ENCODE measurements around the gene RPL36.
"Not testable (repeated sequence)": the region's sequence is repeated elsewhere in the genome, so short reads cannot be mapped to it uniquely, and the experiment has no call there.

The RPL36 gene

DNA sequence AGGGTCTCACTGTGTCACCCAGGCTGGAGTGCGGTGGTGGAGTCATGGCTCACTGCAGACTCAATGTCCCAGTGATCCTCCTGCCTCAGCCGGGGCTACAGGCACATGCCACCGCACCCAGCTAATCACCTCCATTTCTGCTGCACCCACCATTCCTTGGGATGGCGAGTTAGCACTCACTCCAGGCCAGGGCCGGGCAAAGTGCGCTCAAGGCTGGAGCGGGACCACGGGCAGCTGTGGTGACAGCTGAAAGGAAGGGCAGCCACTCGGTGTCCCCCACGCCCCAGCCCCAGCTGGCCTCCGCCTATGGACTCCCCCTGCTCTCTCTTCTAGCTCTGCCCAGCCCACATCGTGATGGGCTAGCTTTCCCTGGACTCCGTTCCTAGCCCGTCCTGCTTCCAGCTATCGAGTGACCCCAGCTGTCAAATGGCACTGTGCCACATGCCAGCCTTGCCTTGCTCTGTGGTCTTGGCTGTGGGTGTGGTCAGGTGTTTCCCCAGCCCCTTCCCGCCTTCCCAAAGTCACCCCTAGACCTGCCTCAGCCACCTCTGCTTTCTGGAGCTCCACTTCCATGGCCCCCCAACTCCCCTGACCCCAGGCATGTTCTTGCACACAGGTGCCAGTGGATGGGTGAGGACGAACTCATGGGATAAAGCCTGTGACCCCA, 13.9 kb upstream of the RPL36 start:
- DNase-seq: no peak

DNA sequence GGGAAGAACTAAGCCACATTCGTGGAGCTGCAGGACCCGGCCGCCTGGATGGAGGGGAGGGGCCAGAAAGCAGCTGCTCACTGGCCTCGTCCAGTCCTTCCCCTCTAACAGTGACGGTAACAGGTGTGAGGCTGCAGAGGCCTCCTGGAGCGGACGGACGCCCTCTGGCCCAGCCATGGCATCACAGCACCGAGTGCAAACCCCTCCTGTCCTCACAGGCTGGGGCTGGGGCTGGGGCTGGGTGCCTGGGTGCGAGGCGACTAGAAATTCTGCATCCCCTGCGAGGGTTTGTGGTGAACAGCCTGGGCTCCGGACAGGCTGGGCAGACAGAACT, 13.4 kb upstream of the RPL36 start:
- DNase-seq: no peak

DNA sequence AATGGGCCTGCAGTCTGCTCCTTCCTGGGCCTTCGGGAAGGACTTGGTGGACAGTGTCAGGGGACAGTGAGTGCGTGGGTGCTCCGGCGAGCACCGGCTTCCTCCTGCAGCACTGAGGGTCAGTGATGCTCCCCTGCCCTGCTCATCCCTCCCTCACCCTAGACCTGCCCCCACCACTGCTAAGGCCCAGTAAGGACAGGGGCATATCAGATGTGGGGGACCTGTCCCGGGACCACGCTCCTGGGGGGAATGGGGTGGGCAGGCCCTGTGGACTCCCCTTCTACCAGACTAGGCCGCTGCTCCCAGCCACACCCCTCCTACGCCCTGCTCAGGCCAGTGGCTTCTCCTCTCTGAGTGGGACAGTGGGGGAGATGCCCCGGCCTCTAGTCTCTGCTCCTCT, 13.0 kb upstream of the RPL36 start:
- no peak for DNase-seq

DNA sequence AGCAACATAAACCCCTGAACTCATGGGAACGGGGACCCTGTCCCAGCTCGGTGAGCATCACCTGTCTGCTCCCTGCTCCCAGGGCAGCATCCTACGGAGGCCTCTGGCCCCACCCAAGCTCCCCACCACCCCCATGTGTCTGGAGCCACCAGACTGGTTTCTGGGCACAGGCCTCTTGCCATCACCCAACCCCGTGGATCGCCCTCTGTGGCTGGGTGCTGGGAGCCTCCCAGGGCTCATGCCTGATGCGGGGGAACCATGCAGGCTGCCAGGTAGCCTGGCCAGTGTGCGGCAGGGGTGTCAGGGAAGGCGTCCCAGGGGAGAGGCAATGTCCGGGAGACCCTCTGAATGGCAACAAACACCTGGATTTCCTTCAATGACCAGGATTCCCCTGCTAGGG, 12.5 kb upstream of the RPL36 start:
- DNase-seq: no peak

DNA sequence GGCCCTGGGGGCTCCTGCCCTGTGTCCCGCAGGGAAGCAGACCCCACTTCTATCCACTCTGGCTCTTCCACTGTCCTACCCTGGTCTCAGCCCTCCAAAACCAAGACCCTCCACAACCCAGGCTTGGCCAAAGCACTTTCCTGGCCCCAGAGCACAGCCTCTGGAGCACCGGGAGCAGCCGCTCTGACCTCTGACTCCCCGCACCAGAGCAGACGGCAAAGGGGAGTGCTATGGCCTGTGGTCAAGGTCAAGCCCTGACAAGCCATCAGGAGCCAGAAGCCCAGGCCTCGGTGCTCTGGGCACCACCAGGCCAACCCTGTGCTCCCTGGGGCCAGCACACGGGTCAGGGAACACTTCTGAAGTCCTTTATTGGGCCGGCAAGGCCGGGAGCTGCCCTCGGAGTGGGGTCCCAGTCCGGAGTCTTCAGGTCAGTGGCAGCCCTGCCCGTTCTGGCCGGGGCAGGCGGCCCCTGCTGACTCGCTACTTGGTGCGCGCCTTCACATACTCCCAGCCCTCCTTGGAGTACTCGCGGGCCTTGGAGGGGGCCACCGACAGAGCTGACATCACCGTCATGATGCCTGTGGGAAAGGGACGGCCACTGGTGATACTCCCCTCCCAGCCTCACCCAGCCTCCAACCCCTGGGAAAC, 11.9 kb upstream of the RPL36 start:
- DNase-seq: no peak

DNA sequence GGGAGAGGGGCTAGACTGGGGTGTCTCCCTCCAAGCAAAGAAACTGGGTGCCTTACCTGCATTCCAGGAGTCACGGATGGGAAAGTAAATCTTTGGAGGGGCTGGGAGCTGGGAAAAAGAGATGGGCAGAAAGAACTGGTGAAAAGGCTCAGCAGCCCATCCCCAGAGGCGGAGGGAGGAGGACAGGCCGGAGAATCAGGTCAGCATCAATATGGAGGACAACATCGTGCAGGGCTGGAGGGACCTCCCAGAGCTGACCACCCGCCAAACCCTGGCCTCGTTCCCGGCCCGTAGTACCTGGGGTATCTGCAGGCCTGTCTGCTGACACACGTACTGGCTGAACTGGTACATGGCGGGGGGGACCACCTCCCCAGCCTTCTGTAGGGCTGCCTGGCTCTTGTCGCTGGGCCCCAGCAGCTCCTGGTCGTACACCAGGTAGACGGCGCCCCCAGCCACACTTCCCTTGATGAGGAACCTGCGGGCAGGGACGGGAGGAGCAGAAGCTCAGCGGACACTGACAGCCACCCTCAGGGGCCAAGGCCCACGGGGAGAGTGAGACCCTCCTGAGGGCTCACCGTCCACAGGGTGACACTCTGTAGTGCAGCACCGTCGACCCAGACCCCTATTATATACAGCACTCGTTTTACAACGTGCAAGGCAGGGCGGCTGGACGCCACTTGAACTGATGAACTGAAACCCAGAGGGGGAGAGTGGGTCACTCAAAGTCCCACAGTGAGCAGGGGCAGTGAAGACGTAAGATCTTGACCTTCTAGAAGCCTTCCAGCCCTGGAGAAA, 10.6 kb upstream of the RPL36 start:
- DNase-seq: no peak

DNA sequence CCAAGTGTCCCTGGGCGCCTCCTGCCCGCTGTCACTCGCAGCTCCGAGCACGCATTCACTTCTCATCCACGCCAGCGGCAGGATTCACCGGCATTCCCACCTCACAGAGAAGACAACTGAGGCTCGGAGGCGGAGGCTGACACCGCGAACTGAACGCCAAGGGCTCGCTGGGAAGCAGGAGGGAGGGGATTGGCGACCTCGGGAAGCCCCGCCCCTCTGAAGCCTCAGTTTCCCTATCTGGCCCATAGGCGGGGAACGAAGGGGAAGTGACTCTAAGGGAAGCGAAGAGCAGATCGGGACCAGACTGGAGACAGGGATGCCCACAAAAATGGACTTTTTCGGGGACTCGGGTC, 10.0 kb upstream of the RPL36 start:
- no peak for DNase-seq

DNA sequence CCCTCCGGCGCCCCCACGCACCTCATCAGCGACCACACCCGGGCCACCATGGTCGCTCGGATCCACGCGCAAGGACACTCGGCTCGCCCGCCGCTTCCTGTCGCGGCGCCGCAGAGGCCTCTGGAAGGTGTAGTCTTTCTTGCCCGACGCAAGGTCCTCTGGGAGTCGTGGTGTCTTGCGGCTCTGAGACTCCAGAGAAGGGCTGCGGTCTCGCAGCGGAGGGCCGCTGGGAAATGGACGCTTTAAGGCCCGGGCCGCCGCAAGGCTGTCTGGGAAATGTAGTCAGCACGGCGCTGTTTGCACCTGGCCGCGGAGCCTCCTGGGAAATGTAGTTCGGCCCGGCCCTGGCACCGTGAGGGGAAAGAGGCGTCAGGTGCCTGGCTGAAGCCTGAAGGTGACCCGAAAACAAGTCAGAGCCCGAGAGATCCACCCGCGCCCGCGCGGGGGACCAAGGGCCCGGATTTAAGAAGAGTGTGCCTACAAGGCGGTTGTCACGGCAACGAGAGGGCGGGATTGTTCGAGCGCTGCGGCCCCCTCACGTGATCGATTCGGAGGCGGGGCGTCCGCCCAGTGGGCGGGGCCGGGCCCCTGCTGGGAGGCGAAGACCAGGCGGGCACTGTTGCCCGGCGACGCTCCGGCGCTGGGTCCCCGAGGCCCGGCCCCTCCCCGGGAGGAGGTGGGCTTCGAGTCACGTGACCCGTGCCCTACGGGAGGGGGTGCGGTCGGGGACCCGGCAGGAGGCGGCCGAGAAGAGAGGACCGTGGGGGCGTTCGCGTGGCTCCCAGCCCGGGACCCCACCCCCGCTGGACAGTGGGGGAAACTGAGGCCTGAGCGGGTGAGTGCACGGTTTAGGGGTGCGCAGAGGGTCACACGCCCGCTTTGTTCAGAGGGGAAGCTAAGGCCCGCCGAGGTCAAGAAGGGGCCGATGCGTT, 9.4 kb upstream of the RPL36 start, which contains the start of the genes HSD11B1L and MICOS13:
Gene HSD11B1L, plus strand, starts transcription at position 591 of the 932 bp plus-strand sequence. CDS start 3,806 bp downstream, outside the sequence.
Gene MICOS13, minus strand, starts transcription at position 80 of the 932 bp plus-strand sequence. Its CDS starts 30 bp downstream, at position 50.
- peak; percentile 100 for DNase-seq

DNA sequence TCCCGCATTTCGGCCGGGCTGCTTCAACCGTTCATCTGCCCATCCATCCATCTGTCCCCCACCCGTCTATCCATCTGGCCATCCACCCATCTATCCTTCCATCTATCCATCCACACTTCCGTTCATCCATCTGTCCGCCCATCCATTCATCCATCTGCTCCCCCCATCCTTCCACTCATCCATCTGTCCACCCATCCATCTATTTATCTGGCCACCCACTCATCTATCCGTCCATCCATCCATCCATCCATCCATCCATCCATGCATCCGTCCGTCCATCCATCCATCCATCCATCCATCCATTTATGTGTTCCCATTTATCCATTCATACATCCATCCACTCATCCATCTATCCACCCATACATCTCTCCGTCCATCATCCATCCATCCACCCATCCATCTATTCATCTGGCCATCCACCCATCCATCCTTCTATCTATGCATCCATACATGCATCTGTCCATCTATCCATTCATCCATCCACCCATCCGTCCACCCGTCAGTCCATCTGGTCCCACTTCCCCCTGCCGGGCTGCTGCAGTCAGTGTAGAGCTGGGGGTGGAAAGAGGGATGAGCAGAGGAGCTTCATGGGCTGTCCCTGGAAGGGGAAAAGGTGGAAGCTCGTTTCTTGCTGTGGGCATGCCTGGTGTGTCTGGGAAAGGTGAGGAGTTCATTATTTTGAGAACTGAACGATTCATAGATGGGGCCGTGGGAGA, 8.5 kb upstream of the RPL36 start:
- DNase-seq: no peak

DNA sequence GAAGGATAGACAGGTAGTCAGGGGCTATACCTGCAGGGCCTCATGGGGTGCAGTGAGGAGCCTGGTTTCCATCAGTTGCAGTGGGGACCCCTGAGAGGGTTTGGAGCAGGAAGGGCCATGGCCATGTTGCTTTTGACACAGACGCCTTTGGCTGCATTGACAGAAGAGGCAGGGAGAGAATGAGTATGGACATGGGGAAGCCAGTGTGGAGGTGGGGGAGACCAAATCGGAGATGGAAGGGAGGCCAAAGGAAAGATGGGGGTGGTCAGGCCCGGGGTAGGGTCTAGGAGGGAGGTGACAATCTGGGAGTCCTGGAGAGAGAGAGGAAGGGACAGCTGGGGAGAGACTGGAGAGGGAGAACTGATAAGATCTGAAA, 8.0 kb upstream of the RPL36 start:
- no peak for DNase-seq

DNA sequence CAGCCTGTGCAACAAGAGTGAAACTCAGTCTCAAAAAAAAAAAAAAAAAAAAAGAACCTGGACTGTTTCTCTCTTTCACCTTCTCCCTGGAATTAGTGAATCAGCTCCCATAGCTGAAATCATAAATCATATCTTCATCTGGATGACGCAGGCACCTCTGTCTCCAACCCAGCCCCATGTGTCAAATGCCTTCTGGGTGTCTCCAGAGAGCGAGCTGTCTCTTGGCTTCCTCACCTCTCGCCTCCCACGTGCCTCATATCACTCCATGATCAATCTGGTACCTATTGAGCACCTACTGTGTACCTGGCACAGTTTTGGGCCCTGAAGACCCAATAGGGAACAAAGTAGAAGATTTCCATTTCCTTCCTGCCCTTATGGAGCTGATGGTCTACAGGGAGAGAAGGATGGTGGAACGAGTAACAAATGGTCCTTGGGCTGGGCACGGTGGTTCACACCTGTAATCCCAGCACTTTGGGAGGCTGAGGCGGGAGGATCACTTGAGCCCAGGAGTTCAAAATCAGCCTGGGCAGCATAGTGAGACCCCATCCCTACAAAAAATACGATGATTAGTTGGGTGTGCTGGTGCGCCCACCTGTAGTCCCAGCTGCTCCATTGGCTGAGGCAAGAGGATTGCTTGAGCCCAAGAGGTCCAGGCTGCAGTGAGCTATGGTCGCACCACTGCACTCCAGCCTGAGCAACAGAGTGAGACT, 6.8 kb upstream of the RPL36 start:
- no peak for DNase-seq

DNA sequence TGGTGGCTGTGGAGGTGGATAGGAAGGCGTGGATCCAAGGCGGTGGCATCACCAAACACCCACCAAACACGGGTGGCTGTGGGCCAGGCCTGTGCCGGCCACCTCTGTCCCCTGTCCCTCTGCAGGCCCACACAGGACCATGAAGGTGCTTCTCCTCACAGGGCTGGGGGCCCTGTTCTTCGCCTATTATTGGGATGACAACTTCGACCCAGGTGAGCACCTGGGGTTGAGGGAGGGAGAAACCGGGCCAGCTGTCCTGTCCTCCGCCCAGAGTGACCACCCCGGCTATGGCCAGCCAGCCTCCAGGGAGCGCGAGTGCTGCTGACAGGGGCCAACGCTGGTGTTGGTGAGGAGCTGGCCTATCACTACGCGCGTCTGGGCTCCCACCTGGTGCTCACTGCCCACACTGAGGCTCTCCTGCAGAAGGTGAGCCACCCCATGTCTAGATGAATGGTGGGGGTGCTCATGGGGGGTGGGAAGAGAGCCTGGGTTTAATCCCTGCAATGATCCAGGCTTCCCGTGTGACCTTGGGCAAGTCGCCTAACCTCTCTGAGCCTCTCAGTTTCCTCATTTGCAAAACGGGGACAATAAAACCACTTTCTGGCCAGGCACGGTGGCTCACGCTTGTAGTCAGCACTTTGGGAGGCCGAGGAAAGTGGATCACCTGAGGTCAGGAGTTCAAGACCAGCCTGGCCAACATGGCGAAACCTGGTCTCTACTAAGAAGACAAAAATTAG, 5.2 kb upstream of the RPL36 start:
- DNase-seq: no peak

DNA sequence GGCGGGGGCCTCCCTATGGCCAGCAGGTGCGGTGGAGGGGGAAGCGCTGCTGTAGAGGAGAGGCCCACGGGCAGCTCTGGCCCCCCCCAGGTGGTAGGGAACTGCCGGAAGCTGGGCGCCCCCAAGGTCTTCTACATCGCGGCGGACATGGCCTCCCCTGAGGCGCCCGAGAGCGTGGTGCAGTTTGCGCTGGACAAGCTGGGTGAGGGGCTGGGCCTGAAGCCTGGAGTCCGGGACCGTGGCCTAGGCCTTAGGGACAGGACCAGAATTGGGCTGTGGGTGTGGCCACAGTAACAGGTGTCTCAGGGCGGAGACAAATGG, 3.8 kb upstream of the RPL36 start:
- DNase-seq: no peak

DNA sequence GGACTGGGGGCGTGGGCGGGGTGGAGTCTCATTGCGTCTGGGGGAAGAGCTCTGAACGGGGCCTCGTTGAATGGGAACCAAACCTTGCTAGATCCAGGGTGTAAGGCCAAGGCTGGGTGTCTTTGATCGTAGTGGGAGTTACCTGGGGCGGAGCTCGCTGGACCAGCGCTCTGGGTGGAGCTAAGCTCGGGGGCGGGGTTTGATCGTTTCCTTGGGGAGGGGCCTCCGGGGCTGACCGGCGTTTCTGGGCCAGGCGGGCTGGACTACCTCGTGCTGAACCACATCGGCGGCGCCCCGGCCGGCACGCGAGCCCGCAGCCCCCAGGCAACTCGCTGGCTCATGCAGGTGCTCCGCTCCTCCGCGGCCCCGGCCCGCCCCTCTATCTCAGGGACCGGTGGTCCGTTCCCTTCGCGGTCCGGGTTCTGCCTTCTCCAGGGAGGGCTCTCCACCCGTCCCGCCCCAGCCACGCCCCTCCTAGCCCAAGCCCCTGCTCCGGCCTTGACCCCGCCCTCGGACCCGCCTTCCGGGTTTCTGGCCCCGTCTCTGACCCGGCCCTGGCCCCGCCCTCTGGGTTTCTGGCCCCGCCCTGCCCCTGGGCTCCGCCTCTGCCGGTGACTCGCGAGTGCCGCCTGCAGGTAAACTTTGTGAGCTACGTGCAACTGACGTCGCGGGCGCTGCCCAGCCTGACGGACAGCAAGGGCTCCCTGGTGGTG, 3.3 kb upstream of the RPL36 start:
- peak; percentile 97 for DNase-seq

DNA sequence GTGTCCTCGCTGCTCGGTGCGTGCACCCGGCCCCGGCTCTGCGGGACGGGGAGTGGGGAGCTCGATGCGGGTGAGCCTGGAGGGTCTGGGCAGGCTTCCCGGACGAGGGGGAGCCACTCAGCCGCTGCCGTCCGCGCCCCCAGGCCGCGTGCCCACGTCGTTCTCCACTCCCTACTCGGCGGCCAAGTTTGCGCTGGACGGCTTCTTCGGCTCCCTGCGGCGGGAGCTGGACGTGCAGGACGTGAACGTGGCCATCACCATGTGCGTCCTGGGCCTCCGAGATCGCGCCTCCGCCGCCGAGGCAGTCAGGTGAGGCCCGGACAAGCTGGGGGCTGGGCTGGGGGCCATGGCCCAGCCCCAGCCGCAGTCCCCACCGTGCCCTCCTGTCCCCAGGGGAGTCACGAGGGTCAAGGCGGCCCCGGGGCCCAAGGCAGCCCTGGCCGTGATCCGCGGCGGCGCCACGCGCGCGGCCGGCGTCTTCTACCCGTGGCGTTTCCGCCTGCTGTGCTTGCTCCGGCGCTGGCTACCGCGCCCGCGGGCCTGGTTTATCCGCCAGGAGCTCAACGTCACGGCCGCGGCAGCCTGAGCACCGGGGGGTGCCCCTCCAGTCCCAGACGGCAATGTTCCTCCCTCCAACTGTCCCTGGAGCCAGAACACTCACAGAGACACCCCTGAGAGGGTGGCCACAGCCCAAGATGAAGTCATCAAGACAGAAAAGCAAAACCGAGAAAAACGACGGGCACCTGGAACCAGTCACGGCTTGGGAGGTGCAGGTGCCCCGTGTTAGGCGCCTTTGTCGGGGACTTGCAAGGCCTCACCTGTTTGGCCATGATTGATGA, 2.5 kb upstream of the RPL36 start:
- no peak for DNase-seq

DNA sequence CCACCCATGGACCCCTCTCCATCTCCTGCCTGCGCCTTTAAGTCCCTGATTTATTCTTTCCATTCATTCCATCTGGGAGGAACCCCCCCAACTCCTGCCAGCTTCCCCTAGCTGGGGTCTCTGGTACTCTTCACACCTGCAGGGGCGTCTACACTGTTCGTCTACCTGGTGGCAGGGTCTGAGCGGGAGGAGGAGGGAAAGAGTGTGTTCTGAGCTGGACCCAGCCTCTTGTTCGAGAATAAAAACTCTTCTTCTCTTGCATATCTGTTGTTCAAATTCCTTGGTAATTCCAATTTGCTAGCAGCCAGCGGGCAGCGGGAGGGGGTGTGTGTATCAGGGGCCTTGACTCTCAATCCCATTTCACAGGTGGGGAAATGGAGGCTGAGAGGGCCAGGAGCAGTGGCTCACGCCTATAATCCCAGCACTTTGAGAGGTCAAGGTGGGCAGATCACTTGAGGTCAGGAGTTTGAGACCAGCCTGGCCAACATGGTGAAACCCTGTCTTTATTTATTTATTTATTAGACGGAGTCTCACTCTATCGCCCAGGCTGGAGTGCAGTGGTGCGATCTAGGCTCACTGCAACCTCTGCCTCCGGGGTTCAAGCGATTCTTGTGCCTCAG, 1.7 kb upstream of the RPL36 start:
- not testable (repeated sequence) for DNase-seq

DNA sequence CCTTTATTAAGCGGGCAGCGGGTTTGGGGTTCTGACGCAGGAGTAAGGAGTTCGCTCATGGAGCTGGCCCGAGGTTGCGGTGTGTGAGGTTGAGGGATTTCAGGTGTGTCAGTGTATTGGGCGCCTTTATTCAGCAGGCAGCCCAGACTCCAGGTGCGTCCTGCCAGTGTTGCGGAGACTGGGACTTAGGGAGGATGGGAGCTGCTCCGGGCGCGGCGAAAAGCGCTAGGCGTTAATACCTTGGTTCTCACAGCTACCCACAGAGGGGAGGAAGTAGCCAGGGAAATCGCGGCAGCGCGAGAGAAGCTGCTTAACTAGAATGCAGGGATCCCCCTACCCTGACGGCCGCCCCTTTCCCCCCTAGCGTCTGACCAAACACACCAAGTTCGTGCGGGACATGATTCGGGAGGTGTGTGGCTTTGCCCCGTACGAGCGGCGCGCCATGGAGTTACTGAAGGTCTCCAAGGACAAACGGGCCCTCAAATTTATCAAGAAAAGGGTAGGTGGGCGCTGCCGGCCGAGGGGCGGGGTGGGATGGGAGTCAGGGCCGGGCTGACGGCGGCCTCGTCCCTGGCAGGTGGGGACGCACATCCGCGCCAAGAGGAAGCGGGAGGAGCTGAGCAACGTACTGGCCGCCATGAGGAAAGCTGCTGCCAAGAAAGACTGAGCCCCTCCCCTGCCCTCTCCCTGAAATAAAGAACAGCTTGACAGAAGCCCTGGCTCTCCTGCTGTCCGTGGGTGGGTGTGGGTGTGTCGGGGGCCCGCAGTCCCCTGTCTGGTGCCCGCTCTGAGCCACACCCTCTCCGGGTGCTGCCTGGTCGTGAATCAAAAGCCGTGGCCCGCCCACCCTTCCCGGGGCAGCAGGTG, 1.1 kb downstream of the RPL36 start:
- peak; percentile 33 for DNase-seq
